ENCODE results near the gene DDX31.

- no peak for TF ChIP-seq CTCF (IDR thresholded peaks at IDR 0.05; ENCODE audit: insufficient read depth, low read length)
- TF ChIP-seq, protein P1, sequence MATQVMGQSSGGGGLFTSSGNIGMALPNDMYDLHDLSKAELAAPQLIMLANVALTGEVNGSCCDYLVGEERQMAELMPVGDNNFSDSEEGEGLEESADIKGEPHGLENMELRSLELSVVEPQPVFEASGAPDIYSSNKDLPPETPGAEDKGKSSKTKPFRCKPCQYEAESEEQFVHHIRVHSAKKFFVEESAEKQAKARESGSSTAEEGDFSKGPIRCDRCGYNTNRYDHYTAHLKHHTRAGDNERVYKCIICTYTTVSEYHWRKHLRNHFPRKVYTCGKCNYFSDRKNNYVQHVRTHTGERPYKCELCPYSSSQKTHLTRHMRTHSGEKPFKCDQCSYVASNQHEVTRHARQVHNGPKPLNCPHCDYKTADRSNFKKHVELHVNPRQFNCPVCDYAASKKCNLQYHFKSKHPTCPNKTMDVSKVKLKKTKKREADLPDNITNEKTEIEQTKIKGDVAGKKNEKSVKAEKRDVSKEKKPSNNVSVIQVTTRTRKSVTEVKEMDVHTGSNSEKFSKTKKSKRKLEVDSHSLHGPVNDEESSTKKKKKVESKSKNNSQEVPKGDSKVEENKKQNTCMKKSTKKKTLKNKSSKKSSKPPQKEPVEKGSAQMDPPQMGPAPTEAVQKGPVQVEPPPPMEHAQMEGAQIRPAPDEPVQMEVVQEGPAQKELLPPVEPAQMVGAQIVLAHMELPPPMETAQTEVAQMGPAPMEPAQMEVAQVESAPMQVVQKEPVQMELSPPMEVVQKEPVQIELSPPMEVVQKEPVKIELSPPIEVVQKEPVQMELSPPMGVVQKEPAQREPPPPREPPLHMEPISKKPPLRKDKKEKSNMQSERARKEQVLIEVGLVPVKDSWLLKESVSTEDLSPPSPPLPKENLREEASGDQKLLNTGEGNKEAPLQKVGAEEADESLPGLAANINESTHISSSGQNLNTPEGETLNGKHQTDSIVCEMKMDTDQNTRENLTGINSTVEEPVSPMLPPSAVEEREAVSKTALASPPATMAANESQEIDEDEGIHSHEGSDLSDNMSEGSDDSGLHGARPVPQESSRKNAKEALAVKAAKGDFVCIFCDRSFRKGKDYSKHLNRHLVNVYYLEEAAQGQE (IDR thresholded peaks at IDR 0.05; ENCODE audit: insufficient replicate concordance, low read depth): no peak
- no peak for TF ChIP-seq GABPA (IDR thresholded peaks at IDR 0.05; ENCODE audit: low read depth)
- no peak for TF ChIP-seq SPI1 (IDR thresholded peaks at IDR 0.05; ENCODE audit: borderline replicate concordance, low read depth)
- TF ChIP-seq POLR2AphosphoS5 (IDR thresholded peaks at IDR 0.05; ENCODE audit: low read depth): no peak
These were observed 941 bp upstream of the DDX31 start, which contains the start of gene GTF3C4 for GRCh38 chr9:132670457-132671391.
